ENCODE data around the gene SNAP25. TPM values are rescaled to one million over a fixed set of nuclear protein-coding genes. Genes with fewer than 3 reads are reported as not detected.

Gene SNAP25
- total RNA-seq, 4 donors from 2014 or later: 2.9 to 4.8 (median 3.9) TPM

- H3K4me1 ChIP-seq: no peaks in the 10 kb centered on the region
- peaks cover 0 to 9% (median 0%) of the 10 kb centered on the region in 4 donors for H3K27me3 ChIP-seq
- no peak overlapping the region for H3K27ac ChIP-seq (replicated peaks in 1 of 4)
- TF ChIP-seq POLR2AphosphoS5 (IDR thresholded peaks at IDR 0.05): no peak
- no peak for TF ChIP-seq EP300 (IDR thresholded peaks at IDR 0.05)
- TF ChIP-seq CTCF (IDR thresholded peaks at IDR 0.05): no peak
- no peak for TF ChIP-seq POLR2A (IDR thresholded peaks at IDR 0.05; ENCODE audit: low read depth)
- DNase-seq (ENCODE audit: extremely low spot score): no peak
- intact Hi-C loops (cut with DNase I): no loop called here
- H3K36me3 ChIP-seq: no peaks in the 10 kb centered on the region
- WGBS: 67% methylated on average over 2 of the region's 2 CpGs
- H3K9me3 ChIP-seq: no peaks in the 10 kb centered on the region
- no peak overlapping the region for H3K4me3 ChIP-seq
Measured at GRCh38 chr20:10338426-10339180, 120.0 kb downstream of the SNAP25 start.

- TF ChIP-seq POLR2AphosphoS5 (IDR thresholded peaks at IDR 0.05): no peak
- TF ChIP-seq POLR2A (IDR thresholded peaks at IDR 0.05; ENCODE audit: low read depth): no peak
- TF ChIP-seq CTCF (IDR thresholded peaks at IDR 0.05): no peak
- TF ChIP-seq EP300 (IDR thresholded peaks at IDR 0.05): no peak
- DNase-seq (ENCODE audit: extremely low spot score): no peak
- H3K4me3 ChIP-seq: no peak overlapping the region
- peaks cover 0 to 9% (median 0%) of the 10 kb centered on the region in 4 donors for H3K27me3 ChIP-seq
- no peak overlapping the region for H3K27ac ChIP-seq (replicated peaks in 1 of 4)
- WGBS: 91% methylated on average over 1 of the region's 1 CpG
- intact Hi-C loops (cut with DNase I): no loop called here
- H3K9me3 ChIP-seq: no peaks in the 10 kb centered on the region
- no peaks in the 10 kb centered on the region for H3K4me1 ChIP-seq
- no peaks in the 10 kb centered on the region for H3K36me3 ChIP-seq
Measured at GRCh38 chr20:10339609-10340008, 121.0 kb downstream of the SNAP25 start.

GRCh38 chr20:10342152-10342551, 123.5 kb downstream of the SNAP25 start:
- no peak for DNase-seq (ENCODE audit: extremely low spot score)
- no peaks in the 10 kb centered on the region for H3K9me3 ChIP-seq
- WGBS: no CpG with 5 or more reads among the region's 1 CpG
- peaks cover 0 to 9% (median 0%) of the 10 kb centered on the region in 4 donors for H3K27me3 ChIP-seq
- no peaks in the 10 kb centered on the region for H3K4me1 ChIP-seq
- no peak overlapping the region for H3K4me3 ChIP-seq
- intact Hi-C loops (cut with DNase I): no loop called here
- H3K36me3 ChIP-seq: no peaks in the 10 kb centered on the region
- TF ChIP-seq POLR2A (IDR thresholded peaks at IDR 0.05; ENCODE audit: low read depth): no peak
- no peak for TF ChIP-seq EP300 (IDR thresholded peaks at IDR 0.05)
- TF ChIP-seq POLR2AphosphoS5 (IDR thresholded peaks at IDR 0.05): no peak
- no peak for TF ChIP-seq CTCF (IDR thresholded peaks at IDR 0.05)
- H3K27ac ChIP-seq (replicated peaks in 1 of 4): no peak overlapping the region

GRCh38 chr20:10344953-10345352, 126.3 kb downstream of the SNAP25 start:
- H3K4me1 ChIP-seq: no peaks in the 10 kb centered on the region
- DNase-seq (ENCODE audit: extremely low spot score): no peak
- no peak overlapping the region for H3K4me3 ChIP-seq
- intact Hi-C loops (cut with DNase I): no loop called here
- no peaks in the 10 kb centered on the region for H3K36me3 ChIP-seq
- no peaks in the 10 kb centered on the region for H3K9me3 ChIP-seq
- no peak overlapping the region for H3K27ac ChIP-seq (replicated peaks in 1 of 4)
- 87% methylated on average over 6 of the region's 6 CpGs for WGBS
- TF ChIP-seq EP300 (IDR thresholded peaks at IDR 0.05) (no peak), POLR2A (IDR thresholded peaks at IDR 0.05; ENCODE audit: low read depth) (no peak), POLR2AphosphoS5 (IDR thresholded peaks at IDR 0.05) (no peak), CTCF (IDR thresholded peaks at IDR 0.05) (no peak)
- peaks cover 0 to 9% (median 0%) of the 10 kb centered on the region in 4 donors for H3K27me3 ChIP-seq

Measured in esophagus muscularis mucosa (tissue), 4 donors.